Keratinocyte (primary cell): ENCODE data around the gene SNTG2.

Experiments
- CTCF ChIP-seq, 3 experiments: IDR thresholded peaks in 1 of 3; conservative IDR thresholded peaks in 1 of 3; optimal IDR thresholded peaks in 1 of 3; 2 replicates in 2 of 3; 3 replicates in 1 of 3; pipeline versions ENCODE3 to v1.5.1; 2011; ENCODE audit warnings: low read length in 3 of 3, mild to moderate bottlenecking in 3 of 3, moderate library complexity in 2 of 3, control low read depth in 1 of 3, inconsistent platforms in 1 of 3; ENCODE audit not compliant: insufficient read depth in 2 of 3; ENCODE audit errors: extremely low read depth in 1 of 3
- EZH2 ChIP-seq: IDR thresholded peaks from one replicate; pipeline ENCODE4 v1.6.1; 2012; ENCODE audit warnings: inconsistent platforms, mild to moderate bottlenecking, low read length, moderate library complexity

GRCh38 chr2:1406434-1406833 is 455.8 kb downstream of the SNTG2 start:
- no peak for TF ChIP-seq CTCF (optimal IDR thresholded peaks at IDR 0.05 in 1 of 3, IDR thresholded peaks at IDR 0.05 in 1 of 3, conservative IDR thresholded peaks at IDR 0.05 in 1 of 3; ENCODE audit: extremely low read depth in 1 of 3, insufficient read depth in 2 of 3, low read length in 3 of 3)
- TF ChIP-seq EZH2, result no peak
